HG03097 (cell line): ENCODE measurements around the gene HOXC11.

Experiments used
- ATAC-seq: cut with Tn5 transposase; IDR thresholded peaks from one replicate; pipeline ENCODE4 v1.9.1; 2021; ENCODE audit not compliant: unreplicated experiment, low FRiP score

Gene HOXC11

DNA sequence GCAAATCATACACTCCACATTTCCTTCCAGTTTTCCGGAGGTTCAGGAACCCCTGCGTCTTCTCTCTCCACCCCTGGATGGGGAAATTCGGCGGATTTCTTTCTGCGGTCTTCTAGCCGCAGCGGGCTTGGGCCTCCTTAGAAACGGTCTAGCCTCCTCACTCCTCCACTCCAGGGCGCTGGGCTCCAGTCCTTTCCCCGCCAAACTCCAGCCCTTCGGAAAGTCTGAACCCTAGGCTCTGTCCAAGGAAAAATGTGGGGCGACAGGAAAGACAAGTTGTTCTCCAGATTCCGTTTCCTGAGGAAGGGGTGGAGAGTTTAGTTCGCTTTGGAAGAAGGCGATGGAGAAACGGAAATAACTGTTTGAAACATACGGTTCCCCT lies 10.6 kb downstream of the HOXC11 start:
- ATAC-seq, result no peak

DNA sequence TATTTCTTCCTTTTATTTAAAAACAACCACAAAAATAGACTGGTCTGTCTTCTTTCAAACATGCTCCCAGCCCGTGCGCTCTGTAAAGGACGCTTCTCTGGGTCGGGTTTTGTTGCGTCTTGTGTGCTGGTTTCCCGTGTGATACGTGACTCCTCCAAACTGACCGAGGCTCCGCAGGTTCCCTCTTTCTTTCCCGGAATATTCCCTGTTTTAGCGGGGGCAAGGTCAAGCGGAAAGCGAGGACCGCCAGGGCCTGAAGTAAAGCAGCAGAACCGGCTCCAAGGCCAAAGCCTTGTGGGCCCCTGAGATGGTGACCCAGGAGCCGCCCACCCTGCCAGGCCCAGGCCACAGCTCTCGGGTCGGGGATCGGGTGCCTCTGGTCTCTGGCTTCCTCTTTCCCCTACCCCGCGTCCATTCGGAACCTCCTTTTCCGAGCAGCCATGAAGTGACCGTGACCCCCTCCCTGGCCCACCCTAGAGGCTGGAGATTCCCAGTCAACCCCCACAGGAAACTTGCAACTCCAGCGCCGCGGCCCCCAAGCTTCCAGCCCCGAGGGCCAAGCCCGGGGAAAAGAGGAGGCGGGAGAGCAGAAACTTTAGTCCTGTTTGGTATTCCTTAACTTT lies 11.1 kb downstream of the HOXC11 start:
- ATAC-seq, result no peak

DNA sequence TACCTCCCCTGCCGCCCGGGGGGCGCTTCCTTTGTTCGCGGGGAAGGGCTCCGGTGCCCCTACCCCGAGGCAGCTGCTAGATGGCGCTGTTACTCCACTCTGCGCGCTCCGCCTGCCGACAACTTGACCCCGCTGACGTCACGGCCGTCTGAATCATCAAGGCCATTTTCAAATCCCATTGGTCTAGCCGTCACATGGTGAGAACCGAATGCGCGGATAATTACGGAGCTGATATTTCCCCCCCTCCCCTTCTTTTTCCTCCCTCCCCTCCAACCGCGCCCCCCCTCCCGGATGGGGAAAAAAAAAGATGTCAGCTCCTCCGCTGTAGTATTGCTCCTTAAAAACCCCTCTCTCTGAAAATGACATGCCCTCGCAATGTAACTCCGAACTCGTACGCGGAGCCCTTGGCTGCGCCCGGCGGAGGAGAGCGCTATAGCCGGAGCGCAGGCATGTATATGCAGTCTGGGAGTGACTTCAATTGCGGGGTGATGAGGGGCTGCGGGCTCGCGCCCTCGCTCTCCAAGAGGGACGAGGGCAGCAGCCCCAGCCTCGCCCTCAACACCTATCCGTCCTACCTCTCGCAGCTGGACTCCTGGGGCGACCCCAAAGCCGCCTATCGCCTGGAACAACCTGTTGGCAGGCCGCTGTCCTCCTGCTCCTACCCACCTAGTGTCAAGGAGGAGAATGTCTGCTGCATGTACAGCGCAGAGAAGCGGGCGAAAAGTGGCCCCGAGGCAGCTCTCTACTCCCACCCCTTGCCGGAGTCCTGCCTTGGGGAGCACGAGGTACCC lies 12.2 kb downstream of the HOXC11 start, which contains the start of gene HOXC10:
Gene HOXC10, plus strand, starts transcription at position 246 of the 791 bp plus-strand sequence. Its CDS starts 114 bp downstream, at position 360.
- no peak for ATAC-seq

DNA sequence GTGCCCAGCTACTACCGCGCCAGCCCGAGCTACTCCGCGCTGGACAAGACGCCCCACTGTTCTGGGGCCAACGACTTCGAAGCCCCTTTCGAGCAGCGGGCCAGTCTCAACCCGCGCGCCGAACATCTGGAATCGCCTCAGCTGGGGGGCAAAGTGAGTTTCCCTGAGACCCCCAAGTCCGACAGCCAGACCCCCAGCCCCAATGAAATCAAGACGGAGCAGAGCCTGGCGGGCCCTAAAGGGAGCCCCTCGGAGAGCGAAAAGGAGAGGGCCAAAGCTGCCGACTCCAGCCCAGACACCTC lies 12.7 kb downstream of the HOXC11 start:
- no peak for ATAC-seq

DNA sequence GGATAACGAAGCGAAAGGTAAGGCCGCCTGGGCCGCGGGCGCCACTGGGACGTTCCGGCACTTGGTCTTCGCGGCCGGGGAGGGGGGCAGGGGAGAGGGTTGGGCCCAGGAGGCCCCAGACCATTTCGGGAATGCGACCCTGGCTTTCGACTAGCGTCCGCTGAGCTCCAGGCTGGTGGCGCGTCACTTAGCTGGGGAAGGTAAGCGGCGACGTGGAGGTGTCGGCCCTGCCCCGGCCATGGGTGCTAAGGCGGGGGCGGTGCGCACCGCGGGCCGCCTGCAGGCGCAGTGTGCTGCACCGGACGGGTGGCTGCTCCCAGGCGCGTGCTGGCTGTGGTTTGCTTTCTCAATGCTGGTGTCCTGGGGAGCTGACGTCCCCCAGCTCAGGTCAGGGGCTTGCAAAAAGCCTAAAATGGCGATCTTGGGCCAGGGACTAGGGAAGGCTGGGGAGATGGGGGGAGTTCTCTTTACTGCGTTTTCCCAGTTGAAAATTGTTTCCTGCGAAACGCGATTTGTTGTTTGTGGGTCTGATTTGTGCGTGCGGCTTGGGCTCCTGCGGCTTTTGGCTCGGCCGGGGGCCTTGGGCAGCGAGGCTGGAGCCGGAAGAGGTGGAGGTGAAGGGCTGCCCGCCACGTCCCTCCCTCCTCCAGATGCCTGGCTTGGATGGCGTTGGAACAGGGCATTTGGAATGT lies 13.2 kb downstream of the HOXC11 start:
- ATAC-seq, result no peak

DNA sequence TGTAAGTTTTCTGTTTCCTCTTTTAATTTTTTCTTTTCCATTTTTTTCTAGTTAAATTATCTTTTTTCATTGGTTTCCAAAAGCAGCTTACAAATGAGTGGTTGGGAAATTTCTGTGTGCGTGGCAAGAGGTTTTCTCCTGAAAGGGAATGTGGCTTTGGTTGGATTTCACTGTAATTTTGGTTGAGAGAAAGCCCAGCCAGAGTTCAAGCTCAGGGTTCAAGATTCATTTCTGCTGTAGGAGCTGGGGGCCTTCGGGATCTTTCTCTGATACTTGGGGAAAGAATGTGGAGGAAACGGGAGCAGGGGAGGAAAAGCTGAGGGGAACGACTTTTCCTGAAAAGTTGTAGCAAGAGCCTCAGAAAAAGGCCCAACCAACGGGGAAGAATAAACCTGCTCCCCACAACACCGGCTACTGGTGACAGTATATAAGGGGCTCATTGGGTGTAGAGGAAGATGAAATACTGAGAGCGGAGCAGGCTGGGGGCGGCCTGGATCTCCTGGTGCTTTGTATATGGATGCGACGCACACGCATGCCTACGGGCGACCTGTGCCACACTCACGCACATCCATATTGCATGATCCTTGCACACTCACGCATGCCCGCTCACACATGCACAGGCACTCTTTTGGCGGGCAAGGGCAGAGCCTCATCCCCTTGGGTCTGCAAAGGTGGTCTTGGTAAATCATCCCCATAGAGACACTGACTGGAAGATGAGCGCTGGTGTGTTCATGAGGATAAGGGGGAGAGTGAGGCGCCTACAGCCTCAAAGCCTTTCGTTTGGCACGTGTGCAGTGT lies 14.0 kb downstream of the HOXC11 start:
- ATAC-seq, result no peak

DNA sequence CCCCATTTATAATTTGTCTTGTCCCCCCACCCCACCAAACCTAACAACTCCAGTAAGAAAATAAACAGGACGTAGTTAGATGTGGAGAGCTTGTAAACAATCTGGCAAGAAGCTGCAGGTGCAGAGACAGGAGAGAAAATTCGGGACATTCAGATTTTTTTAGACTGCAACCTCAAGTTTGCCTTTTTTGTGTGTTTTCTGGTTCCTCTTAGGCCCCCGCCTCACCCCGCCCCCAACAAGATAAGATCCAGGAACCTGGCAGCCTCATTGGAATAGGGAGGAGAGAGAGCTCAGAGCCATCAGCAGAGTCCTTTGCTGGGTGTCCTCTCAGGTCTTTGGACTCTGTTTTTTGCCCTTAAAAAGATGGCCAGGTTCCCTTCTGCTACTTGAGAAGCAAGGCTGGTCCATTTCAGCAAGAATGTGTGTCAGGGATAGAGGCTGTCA lies 14.9 kb downstream of the HOXC11 start:
- no peak for ATAC-seq

DNA sequence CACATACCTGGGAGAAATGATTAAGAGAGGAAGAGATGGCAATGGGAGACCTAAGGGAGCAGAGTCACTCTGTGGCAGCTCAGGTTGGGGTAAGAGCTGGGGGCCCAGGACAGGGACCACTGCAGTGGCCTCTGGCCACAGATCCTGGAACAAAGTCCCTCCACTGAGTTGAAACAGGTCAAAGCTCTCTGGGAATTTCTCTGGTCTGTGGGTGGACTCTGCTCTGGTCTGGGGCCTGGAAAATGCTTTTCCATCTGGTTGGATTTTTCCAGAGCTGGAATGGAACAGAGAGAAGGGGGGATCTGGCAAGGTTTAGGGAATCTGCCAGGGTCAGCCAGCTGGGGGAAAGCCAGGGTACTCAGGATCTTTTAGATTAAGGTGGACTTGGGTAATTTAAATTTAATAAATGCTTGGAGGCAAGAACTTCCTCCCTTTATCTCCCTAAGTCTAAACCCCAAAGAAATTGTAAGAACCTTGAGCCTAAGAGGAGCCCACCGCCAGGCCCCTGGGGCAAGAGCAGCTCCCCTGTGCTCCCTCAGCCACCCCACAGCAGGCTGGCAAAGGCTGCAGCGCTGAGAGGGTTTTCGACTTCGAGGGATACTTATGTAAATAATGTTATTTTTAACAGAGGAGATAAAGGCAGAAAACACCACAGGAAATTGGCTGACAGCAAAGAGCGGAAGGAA lies 15.8 kb downstream of the HOXC11 start:
- no peak for ATAC-seq

DNA sequence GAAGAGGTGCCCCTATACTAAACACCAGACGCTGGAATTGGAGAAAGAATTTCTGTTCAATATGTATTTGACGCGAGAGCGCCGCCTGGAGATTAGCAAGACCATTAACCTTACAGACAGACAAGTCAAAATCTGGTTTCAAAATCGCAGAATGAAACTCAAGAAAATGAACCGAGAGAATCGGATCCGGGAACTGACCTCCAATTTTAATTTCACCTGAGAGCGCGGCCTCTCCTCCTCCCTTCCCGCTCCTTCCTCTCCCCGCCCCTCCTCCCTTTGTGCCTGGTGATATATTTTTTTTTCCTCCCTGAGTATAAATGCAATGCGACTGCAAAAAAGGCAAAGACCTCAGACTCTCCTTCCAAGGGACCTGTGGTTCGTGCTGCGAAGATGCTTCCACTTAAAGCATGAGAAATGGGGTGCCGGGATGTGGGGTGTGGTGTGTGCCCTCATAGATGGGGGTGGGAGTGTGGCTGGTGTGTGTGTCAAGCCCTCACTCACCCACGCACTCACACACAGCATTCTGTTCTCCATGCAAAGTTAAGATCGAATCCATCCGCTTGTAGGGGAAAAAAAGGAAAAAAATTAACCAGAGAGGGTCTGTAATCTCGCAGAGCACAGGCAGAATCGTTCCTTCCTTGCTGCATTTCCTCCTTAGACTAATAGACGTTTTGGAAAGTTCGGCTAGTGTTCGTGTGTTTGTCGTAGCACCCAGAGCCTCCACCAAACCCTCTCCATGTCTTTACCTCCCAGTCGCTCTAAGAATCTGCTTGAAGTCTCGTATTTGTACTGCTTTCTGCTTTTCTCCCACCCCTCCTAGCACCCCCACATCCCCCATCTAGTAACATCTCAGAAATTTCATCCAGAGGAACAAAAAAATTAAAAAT lies 16.5 kb downstream of the HOXC11 start:
- ATAC-seq, result no peak

DNA sequence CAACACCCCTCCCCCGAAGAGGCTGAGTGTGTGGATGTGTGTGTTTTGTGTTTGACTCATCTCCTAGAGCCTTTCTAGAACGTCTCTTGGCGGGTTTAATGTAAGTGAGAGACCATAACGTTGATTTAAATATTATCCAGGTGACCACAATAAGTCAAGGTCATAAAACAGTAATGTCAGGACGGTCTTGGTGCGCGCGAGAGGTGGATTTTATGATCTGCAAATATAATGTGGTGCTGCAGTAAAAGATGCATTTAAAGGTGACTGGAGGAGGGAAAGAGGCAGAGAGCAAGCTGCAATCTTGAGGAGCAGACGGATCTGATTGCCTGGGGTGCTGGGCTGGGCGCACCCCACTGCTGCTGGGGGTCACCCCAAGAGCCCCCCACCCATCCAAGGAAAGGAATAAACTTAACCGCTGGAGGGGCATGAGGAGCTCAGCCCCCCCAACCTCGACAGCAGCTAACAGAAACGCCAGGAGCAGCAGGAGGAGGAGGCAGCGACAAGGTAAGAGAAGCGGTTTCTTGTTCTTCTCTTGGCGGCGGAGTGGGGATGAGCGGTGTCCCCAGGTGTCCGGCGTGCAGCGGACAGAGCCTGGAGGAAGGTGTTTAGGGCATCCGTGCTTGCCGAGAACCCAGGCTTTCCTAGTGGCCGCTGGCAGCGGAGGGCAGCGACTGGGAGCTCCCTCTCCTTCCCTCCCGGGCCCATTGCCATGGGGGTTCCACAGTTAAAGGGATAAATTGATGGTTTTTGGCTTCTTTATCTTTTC lies 17.6 kb downstream of the HOXC11 start:
- no peak for ATAC-seq

DNA sequence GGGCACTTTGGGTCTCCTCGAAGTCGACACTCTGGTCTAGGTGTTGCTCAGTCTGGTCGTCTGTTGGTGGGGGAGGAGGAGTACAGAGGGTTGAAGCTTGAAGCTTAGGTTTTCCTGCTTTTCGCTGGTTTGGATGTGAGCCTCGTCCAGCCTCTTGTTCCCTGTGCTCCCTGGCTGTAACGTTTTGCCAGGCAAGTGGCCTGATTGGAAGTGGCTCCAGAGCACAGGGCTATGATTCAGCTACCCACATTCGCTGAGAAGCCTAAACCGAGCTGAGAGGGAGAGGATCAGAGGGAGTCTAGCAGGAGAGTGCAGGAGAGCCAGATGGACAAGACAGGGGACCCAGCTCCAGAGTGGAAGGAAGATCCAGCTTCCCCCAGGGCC lies 18.1 kb downstream of the HOXC11 start:
- no peak for ATAC-seq

DNA sequence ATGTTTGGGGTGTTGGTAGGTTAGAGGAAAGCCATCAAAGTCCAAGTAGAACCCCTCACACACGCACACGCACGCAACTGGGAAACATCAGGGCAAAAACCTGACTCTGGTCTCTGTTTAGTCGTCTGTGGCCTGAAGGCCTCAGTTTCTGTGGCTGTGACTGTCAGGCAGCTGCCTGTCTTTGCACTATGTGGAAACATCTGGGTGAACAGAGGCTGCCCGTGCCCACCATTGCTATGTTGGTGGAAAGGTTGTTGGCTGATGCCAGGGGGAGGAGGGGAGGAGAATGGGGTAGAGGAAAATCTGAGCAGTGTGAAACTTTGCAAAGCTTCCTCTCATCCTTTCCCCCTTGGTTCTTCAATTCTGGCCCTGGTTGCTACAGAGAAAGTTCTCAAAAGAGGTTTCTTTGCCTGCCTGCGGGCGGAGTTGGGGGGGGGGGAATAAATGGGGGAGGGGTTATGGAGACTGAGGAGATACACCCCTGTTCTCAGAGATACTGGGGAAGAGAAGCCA lies 19.5 kb downstream of the HOXC11 start:
- ATAC-seq, result no peak

DNA sequence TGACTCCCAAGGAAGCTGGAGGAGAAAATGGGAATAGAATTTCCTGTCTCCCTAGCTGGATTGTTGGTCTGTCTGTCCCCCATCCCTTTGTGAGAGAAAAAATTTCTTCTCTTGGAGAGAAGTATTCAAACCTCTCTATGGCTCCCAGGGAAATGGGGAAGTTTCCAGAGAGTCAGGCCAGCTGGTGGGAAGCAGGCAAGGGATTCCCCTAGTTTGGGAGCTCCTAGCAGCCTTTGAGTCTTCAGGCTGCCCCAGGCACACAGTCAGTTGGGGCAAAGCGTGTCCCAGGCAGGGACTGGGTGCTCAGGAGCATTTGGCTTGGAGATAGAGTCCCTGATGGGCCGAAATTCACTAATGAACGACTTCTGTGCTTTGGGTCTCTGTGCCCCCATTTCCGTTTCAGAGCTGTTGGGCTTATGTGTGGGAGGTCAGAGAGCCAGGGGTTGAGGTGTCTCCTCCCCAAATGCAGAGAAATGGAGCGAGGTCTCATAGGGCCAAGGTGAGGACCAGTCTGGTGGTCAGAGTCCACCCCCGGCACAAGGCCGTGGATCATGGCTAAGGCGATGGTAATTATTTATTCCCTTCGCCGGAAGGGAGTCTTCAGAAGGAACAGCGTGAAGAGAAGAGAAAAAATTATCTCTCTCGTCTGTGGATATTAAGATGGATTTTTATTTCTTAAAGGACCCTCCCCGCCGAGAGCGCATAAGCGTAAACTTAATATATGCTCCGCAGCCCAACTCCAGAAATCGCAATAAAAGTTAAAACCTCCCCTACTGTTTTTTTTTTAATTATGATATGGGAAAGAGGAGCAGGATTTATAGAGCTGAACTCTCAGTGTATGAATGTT lies 20.5 kb downstream of the HOXC11 start:
- no peak for ATAC-seq

DNA sequence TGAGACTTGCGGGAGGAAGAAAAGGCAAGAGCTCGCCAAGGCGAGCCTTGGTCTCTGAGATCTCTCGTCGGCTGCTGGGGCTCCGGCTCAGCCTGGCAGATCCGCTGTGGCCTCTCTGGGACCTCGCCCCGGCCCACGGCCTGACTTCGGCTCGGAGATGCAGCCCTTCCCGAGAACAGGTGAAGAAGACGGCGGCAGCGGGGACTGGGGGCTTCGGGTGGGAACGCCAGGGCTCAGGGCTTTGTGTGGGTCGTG lies 21.0 kb downstream of the HOXC11 start:
- ATAC-seq, result no peak

DNA sequence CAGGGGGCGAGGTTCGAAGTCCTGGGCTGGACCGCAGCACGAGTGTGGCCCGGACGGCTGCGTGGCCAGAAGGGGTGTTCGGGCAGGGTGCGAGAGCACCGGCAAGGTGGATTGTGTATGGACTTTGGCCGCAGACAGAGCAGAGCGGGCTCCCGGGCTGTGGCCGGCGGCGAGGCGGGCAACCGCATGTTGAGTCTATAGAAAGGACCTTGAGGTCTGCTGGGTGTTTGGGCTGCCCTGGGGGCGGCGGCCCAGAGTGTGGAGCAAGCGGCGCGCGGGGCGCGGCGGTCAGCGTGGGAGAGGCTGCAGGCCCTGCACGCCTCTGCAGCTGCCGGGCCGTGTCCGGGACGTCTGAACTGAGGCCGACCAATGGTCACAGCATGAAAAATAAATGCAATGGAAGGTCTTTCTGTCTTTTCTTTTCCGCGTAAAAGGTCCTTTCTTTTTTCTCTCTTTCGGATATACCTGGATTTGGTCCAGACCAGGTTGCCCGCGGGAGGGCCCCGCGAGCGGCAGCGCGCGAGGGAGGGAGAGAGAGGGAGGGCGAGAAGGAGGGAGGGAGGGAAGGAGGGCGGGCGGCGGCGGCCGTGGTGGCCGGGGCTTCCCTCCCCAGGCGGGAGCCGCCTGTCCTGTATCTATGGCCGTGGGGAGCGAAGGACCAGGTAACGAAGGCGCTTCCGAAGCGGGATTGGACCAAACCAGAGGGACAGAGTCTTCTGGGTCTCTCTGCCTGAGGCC lies 21.5 kb downstream of the HOXC11 start:
- ATAC-seq, result no peak

DNA sequence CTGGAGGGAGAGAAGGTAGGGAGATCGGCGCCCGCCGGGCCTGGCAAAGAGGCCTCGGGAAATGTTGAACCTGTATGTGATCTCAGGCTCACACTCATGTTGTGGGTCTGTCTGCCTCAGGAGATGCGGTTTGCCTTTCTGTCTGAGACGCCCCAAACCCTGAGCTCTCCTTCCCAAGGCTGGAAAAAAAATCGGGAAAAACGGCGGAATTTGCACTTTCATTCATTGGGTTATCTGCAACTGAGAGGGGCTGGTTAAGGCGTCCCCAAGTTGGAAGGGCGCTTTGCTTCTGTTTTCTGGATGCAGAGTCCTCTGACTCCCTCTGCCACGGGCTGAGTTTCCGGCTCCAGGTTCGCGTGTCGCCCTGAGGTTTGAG lies 22.1 kb downstream of the HOXC11 start:
- no peak for ATAC-seq
